Activated T-cell treated with anti-CD3 and anti-CD28 coated beads for 48 hours (primary cell): Measurements from ENCODE around the gene SORT1.
"Not testable (repeated sequence)": the region's sequence is repeated elsewhere in the genome, so short reads cannot be mapped to it uniquely, and the experiment has no call there.

Source experiments
- DNase-seq: peaks from one replicate; pipeline ENCODE4 v3.0.0-alpha.2; 2020; ENCODE audit warnings: low read depth

The SORT1 gene

GRCh38 chr1:109397581-109398342 lies at the start of gene SORT1:
SORT1 (minus strand) TSS chr1:109397918; CDS start chr1:109397892, 26 bp downstream.
- peak; percentile 63 for DNase-seq

- DNase-seq, result not testable (repeated sequence)
Observed at GRCh38 chr1:109445949-109446695, 48.4 kb upstream of the SORT1 start.

- no peak for DNase-seq
Observed at GRCh38 chr1:109444346-109444745, 46.6 kb upstream of the SORT1 start.

- no peak for DNase-seq
Observed at GRCh38 chr1:109443476-109443875, 45.8 kb upstream of the SORT1 start.

- DNase-seq, result no peak
Observed at GRCh38 chr1:109441069-109441468, 43.4 kb upstream of the SORT1 start.

GRCh38 chr1:109438798-109439297 lies 41.1 kb upstream of the SORT1 start:
- no peak for DNase-seq

- no peak for DNase-seq
Observed at GRCh38 chr1:109434484-109434883, 36.8 kb upstream of the SORT1 start.

- DNase-seq, result no peak
Observed at GRCh38 chr1:109433322-109433721, 35.6 kb upstream of the SORT1 start.

- DNase-seq, result no peak
Observed at GRCh38 chr1:109432336-109432735, 34.6 kb upstream of the SORT1 start.

- no peak for DNase-seq
Observed at GRCh38 chr1:109427171-109427467, 29.4 kb upstream of the SORT1 start.

GRCh38 chr1:109426281-109427170 lies 28.8 kb upstream of the SORT1 start, which contains the start of gene PSMA5:
PSMA5 (minus strand) TSS chr1:109426448; CDS start chr1:109426330, 118 bp downstream.
- peak; percentile 90 for DNase-seq

GRCh38 chr1:109425391-109426280 lies 27.9 kb upstream of the SORT1 start:
- peak; percentile 64 for DNase-seq

- no peak for DNase-seq
Observed at GRCh38 chr1:109423498-109423897, 25.8 kb upstream of the SORT1 start.

- DNase-seq, result no peak
Observed at GRCh38 chr1:109412551-109412950, 14.8 kb upstream of the SORT1 start.

GRCh38 chr1:109404838-109405237 lies 7.1 kb upstream of the SORT1 start:
- no peak for DNase-seq

- DNase-seq, result no peak
Observed at GRCh38 chr1:109402025-109402424, 4.3 kb upstream of the SORT1 start.

GRCh38 chr1:109400035-109400655 lies 2.4 kb upstream of the SORT1 start:
- DNase-seq, result no peak

- no peak for DNase-seq
Observed at GRCh38 chr1:109399326-109399957, 1.7 kb upstream of the SORT1 start.

GRCh38 chr1:109398343-109399225 lies 866 bp upstream of the SORT1 start:
- DNase-seq, result no peak
